B cell (primary cell): ENCODE measurements around the gene CYP4F3. TPM values are rescaled to one million over a fixed set of nuclear protein-coding genes. Genes with fewer than 3 reads are reported as not detected.

Experiments
- ATAC-seq: fragments of 200-7000 bp; cut with Tn5 transposase; one replicate; pipeline ENCODE4 v1.10.0; 2021; ENCODE audit warnings: low read depth, mild to moderate bottlenecking, moderate number of reproducible peaks, moderate library complexity
- CTCF ChIA-PET: fragments of 350-600 bp; sonication (Branson Sonifier 250); formaldehyde crosslinking; loops from one replicate; lab custom pipeline; 2021; ENCODE audit warnings: antibody characterized with exemption, inconsistent platforms; lab: Charles Lee
- POLR2A ChIA-PET: fragments of 350-600 bp; sonication (Branson Sonifier 250); formaldehyde crosslinking; loops from one replicate; lab custom pipeline; 2021; ENCODE audit warnings: antibody characterized with exemption; lab: Charles Lee
- DNase-seq: peaks from one replicate; pipeline ENCODE4 v3.0.0; 2013
- H2AFZ ChIP-seq: 2 replicates; pipeline ENCODE4 v1.6.1; 2012; ENCODE audit warnings: mild to moderate bottlenecking, low read depth, low read length; ENCODE audit not compliant: insufficient read depth, poor library complexity, severe bottlenecking
- H3K27ac ChIP-seq, 2 donors: 1 replicate in 1 of 2; 2 replicates in 1 of 2; pipeline ENCODE4 v1.5.1; 2012 to 2013; ENCODE audit warnings: low read length in 2 of 2, mild to moderate bottlenecking in 2 of 2, moderate library complexity in 1 of 2
- H3K27me3 ChIP-seq, 4 experiments: fragments of 200-600 bp in 1 of 4; sonication (generic) in 1 of 4; replicated peaks in 1 of 4; 1 replicate in 2 of 4; 2 replicates in 2 of 4; pipeline versions ENCODE4 v1.6.1 to v1.7.0; 2013 to 2016; ENCODE audit warnings: low read length in 3 of 4, mild to moderate bottlenecking in 2 of 4, mixed read lengths in 1 of 4, moderate library complexity in 1 of 4; ENCODE audit not compliant: insufficient read depth in 4 of 4, control insufficient read depth in 3 of 4; ENCODE audit errors: control extremely low read depth in 1 of 4
- H3K36me3 ChIP-seq, 2 experiments: replicated peaks in 1 of 2; 1 replicate in 1 of 2; 2 replicates in 1 of 2; pipeline versions ENCODE4 v1.6.1 to v1.7.1; 2013; ENCODE audit warnings: low read length in 1 of 2; ENCODE audit not compliant: insufficient read depth in 2 of 2, control insufficient read depth in 1 of 2; ENCODE audit errors: control extremely low read depth in 1 of 2, extremely low read depth in 1 of 2
- H3K4me1 ChIP-seq, 2 donors: fragments of 200-600 bp in 1 of 2; sonication (generic) in 1 of 2; 1 replicate in 1 of 2; 2 replicates in 1 of 2; pipeline versions ENCODE4 v1.5.1 to v1.6.1; 2013 to 2017; ENCODE audit warnings: low read length in 2 of 2; ENCODE audit not compliant: control insufficient read depth in 2 of 2, insufficient read depth in 2 of 2
- H3K4me2 ChIP-seq: replicated peaks from 2 replicates; pipeline ENCODE3; 2012; ENCODE audit warnings: mild to moderate bottlenecking, low read depth, low read length; ENCODE audit not compliant: poor library complexity, severe bottlenecking
- H3K4me3 ChIP-seq, 5 experiments: fragments of 200-600 bp in 1 of 5; sonication (generic) in 1 of 5; 1 replicate in 3 of 5; 2 replicates in 2 of 5; pipeline versions ENCODE4 v1.5.1 to v1.7.0; 2011 to 2016; ENCODE audit warnings: low read length in 4 of 5, mild to moderate bottlenecking in 4 of 5, low read depth in 2 of 5, control low read depth in 1 of 5, moderate library complexity in 1 of 5; ENCODE audit not compliant: insufficient read depth in 1 of 5; ENCODE audit errors: control extremely low read depth in 1 of 5, extremely low read depth in 1 of 5
- H3K79me2 ChIP-seq: fragments of 200-600 bp; sonication (generic); one replicate; pipeline ENCODE4 v1.6.0; 2016; ENCODE audit warnings: low read length; ENCODE audit not compliant: control insufficient read depth, insufficient read depth
- H3K9ac ChIP-seq: fragments of 200-600 bp; sonication (generic); 2 replicates; pipeline ENCODE4 v1.6.1; 2017; ENCODE audit warnings: mild to moderate bottlenecking, low read length, moderate library complexity
- H3K9me3 ChIP-seq, 3 donors: one replicate each; pipeline versions ENCODE4 v1.6.1 to v1.7.1; 2013; ENCODE audit warnings: low read length in 2 of 3; ENCODE audit not compliant: control insufficient read depth in 2 of 3, insufficient read depth in 1 of 3; ENCODE audit errors: control extremely low read depth in 1 of 3
- H4K20me1 ChIP-seq: 2 replicates; pipeline ENCODE4 v1.6.0; 2012; ENCODE audit warnings: mild to moderate bottlenecking, low read length; ENCODE audit not compliant: insufficient read depth, control insufficient read depth, poor library complexity, severe bottlenecking
- H3K27ac Mint-ChIP-seq: one replicate; pipeline ENCODE4 v1.8.0; 2021; ENCODE audit warnings: mixed read lengths
- H3K27me3 Mint-ChIP-seq: one replicate; pipeline ENCODE4 v1.8.0; 2021; ENCODE audit warnings: mixed read lengths
- H3K4me1 Mint-ChIP-seq: one replicate; pipeline ENCODE4 v1.8.0; 2021; ENCODE audit warnings: mixed read lengths
- H3K4me3 Mint-ChIP-seq: one replicate; pipeline ENCODE4 v1.8.0; 2021; ENCODE audit warnings: mixed read lengths
- H3K9me3 Mint-ChIP-seq: one replicate; pipeline ENCODE4 v1.8.0; 2022; ENCODE audit warnings: mixed read lengths; ENCODE audit not compliant: insufficient read depth
- EZH2 ChIP-seq: IDR thresholded peaks from 2 replicates; pipeline ENCODE4 v1.6.1; 2012; ENCODE audit warnings: borderline replicate concordance, low read depth, mild to moderate bottlenecking, moderate library complexity, low read length; ENCODE audit not compliant: insufficient read depth, poor library complexity, severe bottlenecking
- WGBS: methylation state at CpG from one replicate; pipeline ENCODE4 v1.1.5; 2013; ENCODE audit warnings: missing lambda C conversion rate; ENCODE audit not compliant: insufficient coverage; 5-methylcytosine and 5-hydroxymethylcytosine counted together
- intact Hi-C: fragments of 100-400 bp; cut with micrococcal nuclease; formaldehyde crosslinking; loops from one replicate; pipeline ENCODE4 v1.10.0; 2022
- polyA plus RNA-seq: library from polyadenylated mRNA; depleted of rRNA; stranded (reverse); fragments of >200 nt; gene quantifications from 2 replicates; pipeline ENCODE4 v1.2.3, GENCODE V29; 2012
- total RNA-seq, 2 donors: library from RNA; stranded (reverse); fragments of 120-200 nt in 1 of 2; gene quantifications; 1 replicate in 1 of 2; 2 replicates in 1 of 2; pipeline versions ENCODE4 v1.2.3 to v1.2.4, GENCODE V29; 2013 to 2022
- TF ChIP-seq, protein P1 (sequence below): fragments of 200-600 bp; IDR thresholded peaks from one replicate; pipeline ENCODE4 v1.8.0; 2022; ENCODE audit warnings: antibody characterized with exemption, mild to moderate bottlenecking

CYP4F3 gene
- total and polyA plus RNA-seq, 2 donors (not counting 1 experiment from before 2014, with no cell fraction given) = not detected

- Histone ChIP-seq H3K4me2 (no peak overlapping the region), H2AFZ (no peak overlapping the region), H3K4me3 (no peak overlapping the region), H3K36me3 (no peaks in the 10 kb centered on the region), H3K9me3 (peaks cover 0 to 3% (median 0%) of the 10 kb centered on the region in 3 donors), H3K9ac (no peak overlapping the region), H3K27me3 (peaks cover 0 to 35% (median 2%) of the 10 kb centered on the region in 4 experiments), H4K20me1 (no peaks in the 10 kb centered on the region), H3K4me1 (no peaks in the 10 kb centered on the region), H3K79me2 (no peaks in the 10 kb centered on the region), H3K27ac (no peak overlapping the region)
- intact Hi-C loops = no loop called here
- CTCF ChIA-PET = no interaction called here
- POLR2A ChIA-PET = no interaction called here
- H3K4me1 Mint-ChIP-seq = no peaks in the 10 kb centered on the region
- no peak for ATAC-seq
- WGBS = 52% methylated on average over 5 of the region's 8 CpGs
- peaks cover 57% of the 10 kb centered on the region for H3K27me3 Mint-ChIP-seq
- no peak for DNase-seq
- TF ChIP-seq, protein P1, sequence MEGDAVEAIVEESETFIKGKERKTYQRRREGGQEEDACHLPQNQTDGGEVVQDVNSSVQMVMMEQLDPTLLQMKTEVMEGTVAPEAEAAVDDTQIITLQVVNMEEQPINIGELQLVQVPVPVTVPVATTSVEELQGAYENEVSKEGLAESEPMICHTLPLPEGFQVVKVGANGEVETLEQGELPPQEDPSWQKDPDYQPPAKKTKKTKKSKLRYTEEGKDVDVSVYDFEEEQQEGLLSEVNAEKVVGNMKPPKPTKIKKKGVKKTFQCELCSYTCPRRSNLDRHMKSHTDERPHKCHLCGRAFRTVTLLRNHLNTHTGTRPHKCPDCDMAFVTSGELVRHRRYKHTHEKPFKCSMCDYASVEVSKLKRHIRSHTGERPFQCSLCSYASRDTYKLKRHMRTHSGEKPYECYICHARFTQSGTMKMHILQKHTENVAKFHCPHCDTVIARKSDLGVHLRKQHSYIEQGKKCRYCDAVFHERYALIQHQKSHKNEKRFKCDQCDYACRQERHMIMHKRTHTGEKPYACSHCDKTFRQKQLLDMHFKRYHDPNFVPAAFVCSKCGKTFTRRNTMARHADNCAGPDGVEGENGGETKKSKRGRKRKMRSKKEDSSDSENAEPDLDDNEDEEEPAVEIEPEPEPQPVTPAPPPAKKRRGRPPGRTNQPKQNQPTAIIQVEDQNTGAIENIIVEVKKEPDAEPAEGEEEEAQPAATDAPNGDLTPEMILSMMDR = no peak
- no peak overlapping the region for H3K27ac Mint-ChIP-seq
- no peak overlapping the region for H3K4me3 Mint-ChIP-seq
- peaks cover 2% of the 10 kb centered on the region for H3K9me3 Mint-ChIP-seq
Measured at GRCh38 chr19:15680478-15681322, 40.0 kb downstream of the CYP4F3 start.

- ATAC-seq = no peak
- peaks cover 0 to 42% (median 4%) of the 10 kb centered on the region in 4 experiments for H3K27me3 ChIP-seq
- Mint-ChIP-seq H3K27me3 (peaks cover 66% of the 10 kb centered on the region), H3K9me3 (peaks cover 4% of the 10 kb centered on the region), H3K4me3 (no peak overlapping the region), H3K4me1 (no peaks in the 10 kb centered on the region), H3K27ac (no peak overlapping the region)
- H3K4me1 ChIP-seq = no peaks in the 10 kb centered on the region
- H3K4me2 ChIP-seq = no peak overlapping the region
- POLR2A ChIA-PET = no interaction called here
- no peak overlapping the region for H3K27ac ChIP-seq
- H3K79me2 ChIP-seq = no peaks in the 10 kb centered on the region
- WGBS = 76% methylated on average over 10 of the region's 10 CpGs
- CTCF ChIA-PET = no interaction called here
- no peak for DNase-seq
- H3K9me3 ChIP-seq = peaks cover 0 to 3% (median 0%) of the 10 kb centered on the region in 3 donors
- H3K9ac ChIP-seq = no peak overlapping the region
- H3K36me3 ChIP-seq = no peaks in the 10 kb centered on the region
- H2AFZ ChIP-seq = no peak overlapping the region
- TF ChIP-seq, protein P1 = no peak
- TF ChIP-seq EZH2 = no peak
- intact Hi-C loops = no loop called here
- H4K20me1 ChIP-seq = no peaks in the 10 kb centered on the region
- H3K4me3 ChIP-seq = no peak overlapping the region
Measured at GRCh38 chr19:15683411-15683810, 42.7 kb downstream of the CYP4F3 start.
